ENCODE data around the gene FNBP1. TPM values are rescaled to one million over a fixed set of nuclear protein-coding genes. Genes with fewer than 3 reads are reported as not detected.

Gene FNBP1
- total and polyA plus RNA-seq, 2 of the 13 experiments (the other 11 are each of a cell fraction or from before 2014, with no cell fraction given), result 5.4 to 19.5 TPM

DNA sequence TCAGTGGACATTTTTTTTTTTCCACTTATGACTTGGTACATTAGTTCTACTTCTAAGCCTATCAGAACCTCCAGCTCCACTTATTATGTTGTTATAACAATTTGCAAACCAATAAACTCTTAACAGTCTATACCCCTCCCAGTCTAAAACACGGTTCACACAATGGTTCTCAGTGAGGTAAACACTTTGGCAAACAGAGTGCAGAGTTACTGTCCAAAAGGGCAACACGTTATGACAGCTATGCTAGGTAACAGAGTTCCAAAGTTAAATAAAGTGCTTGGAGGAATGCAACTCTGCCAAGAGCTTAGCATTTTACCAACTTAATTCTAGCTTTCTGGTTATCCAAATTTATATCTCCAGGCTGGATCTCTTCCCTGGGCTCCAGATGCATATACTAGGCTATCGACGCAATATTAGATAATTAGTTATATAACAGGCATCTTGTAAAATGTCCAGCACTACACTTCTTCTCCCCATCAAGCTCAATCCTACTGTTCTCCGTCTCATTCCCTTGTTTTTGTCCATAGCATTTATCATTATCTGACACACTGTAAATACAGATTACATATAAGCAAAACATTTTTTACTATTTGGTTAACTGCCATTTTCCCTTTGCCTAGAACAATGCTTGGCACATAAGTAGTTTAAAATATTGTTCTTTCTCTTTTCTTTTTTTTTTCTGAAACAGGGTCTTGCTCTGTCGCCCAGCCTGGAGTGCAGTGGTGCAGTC lies 14.3 kb downstream of the FNBP1 start (continued):
- TF ChIP-seq ZNF292 (CRISPR knock-in tag; IDR thresholded peaks at IDR 0.05; ENCODE audit: borderline replicate concordance, low read depth) (no peak), ZNF780A (CRISPR knock-in tag; IDR thresholded peaks at IDR 0.05) (no peak), NAIF1 (CRISPR knock-in tag; IDR thresholded peaks at IDR 0.05; ENCODE audit: borderline replicate concordance) (0 out of 2 replicates have a peak, but pooled peaks have one; percentile 9), HNRNPK (IDR thresholded peaks at IDR 0.05; ENCODE audit: low read depth, low read length, poor library complexity, severe bottlenecking) (no peak), ZNF570 (CRISPR knock-in tag; IDR thresholded peaks at IDR 0.05; ENCODE audit: borderline replicate concordance) (no peak), POLR2AphosphoS2 (IDR thresholded peaks at IDR 0.05; ENCODE audit: low read depth, low read length) (no peak), ZNF260 (CRISPR knock-in tag; IDR thresholded peaks at IDR 0.05; ENCODE audit: borderline replicate concordance, low read depth) (no peak), STAT5B (CRISPR knock-in tag; IDR thresholded peaks at IDR 0.05) (no peak), NONO (IDR thresholded peaks at IDR 0.05) (no peak), NONO (CRISPR knock-in tag; conservative IDR thresholded peaks at IDR 0.05) (no peak), ZNF7 (CRISPR knock-in tag; IDR thresholded peaks at IDR 0.05) (no peak), TBX2 (CRISPR knock-in tag; IDR thresholded peaks at IDR 0.05; ENCODE audit: borderline replicate concordance) (peak; percentile 54), MATR3 (CRISPR knock-in tag; IDR thresholded peaks at IDR 0.05) (no peak), ZSCAN30 (CRISPR knock-in tag; IDR thresholded peaks at IDR 0.05) (no peak), HOXA3 (CRISPR knock-in tag; IDR thresholded peaks at IDR 0.05) (peak; percentile 27; the same call in 1 of the 2 replicates), CBX5 (CRISPR knock-in tag; IDR thresholded peaks at IDR 0.05; ENCODE audit: borderline replicate concordance) (no peak), CHD4 (IDR thresholded peaks at IDR 0.05; ENCODE audit: borderline replicate concordance, low read length) (no peak), SMARCE1 (IDR thresholded peaks at IDR 0.05; ENCODE audit: borderline replicate concordance) (no peak), RAD51 (IDR thresholded peaks at IDR 0.05; ENCODE audit: borderline replicate concordance) (no peak), ZNF30 (CRISPR knock-in tag; IDR thresholded peaks at IDR 0.05) (no peak), MXI1 (IDR thresholded peaks at IDR 0.05; ENCODE audit: borderline replicate concordance, low read depth, low read length) (peak; percentile 33; the same call in 1 of the 3 replicates)
- TF ChIP-seq, protein P1, sequence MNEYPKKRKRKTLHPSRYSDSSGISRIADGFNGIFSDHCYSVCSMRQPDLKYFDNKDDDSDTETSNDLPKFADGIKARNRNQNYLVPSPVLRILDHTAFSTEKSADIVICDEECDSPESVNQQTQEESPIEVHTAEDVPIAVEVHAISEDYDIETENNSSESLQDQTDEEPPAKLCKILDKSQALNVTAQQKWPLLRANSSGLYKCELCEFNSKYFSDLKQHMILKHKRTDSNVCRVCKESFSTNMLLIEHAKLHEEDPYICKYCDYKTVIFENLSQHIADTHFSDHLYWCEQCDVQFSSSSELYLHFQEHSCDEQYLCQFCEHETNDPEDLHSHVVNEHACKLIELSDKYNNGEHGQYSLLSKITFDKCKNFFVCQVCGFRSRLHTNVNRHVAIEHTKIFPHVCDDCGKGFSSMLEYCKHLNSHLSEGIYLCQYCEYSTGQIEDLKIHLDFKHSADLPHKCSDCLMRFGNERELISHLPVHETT (CRISPR knock-in tag; conservative IDR thresholded peaks at IDR 0.05), result no peak
- TF ChIP-seq, protein P2, sequence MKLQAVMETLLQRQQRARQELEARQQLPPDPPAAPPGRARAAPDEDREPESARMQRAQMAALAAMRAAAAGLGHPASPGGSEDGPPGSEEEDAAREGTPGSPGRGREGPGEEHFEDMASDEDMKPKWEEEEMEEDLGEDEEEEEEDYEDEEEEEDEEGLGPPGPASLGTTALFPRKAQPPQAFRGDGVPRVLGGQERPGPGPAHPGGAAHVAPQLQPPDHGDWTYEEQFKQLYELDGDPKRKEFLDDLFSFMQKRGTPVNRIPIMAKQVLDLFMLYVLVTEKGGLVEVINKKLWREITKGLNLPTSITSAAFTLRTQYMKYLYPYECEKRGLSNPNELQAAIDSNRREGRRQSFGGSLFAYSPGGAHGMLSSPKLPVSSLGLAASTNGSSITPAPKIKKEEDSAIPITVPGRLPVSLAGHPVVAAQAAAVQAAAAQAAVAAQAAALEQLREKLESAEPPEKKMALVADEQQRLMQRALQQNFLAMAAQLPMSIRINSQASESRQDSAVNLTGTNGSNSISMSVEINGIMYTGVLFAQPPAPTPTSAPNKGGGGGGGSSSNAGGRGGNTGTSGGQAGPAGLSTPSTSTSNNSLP (IDR thresholded peaks at IDR 0.05; ENCODE audit: low read depth, low read length), result peak; percentile 44; the same call in 1 of the 2 replicates
- TF ChIP-seq, protein P3, sequence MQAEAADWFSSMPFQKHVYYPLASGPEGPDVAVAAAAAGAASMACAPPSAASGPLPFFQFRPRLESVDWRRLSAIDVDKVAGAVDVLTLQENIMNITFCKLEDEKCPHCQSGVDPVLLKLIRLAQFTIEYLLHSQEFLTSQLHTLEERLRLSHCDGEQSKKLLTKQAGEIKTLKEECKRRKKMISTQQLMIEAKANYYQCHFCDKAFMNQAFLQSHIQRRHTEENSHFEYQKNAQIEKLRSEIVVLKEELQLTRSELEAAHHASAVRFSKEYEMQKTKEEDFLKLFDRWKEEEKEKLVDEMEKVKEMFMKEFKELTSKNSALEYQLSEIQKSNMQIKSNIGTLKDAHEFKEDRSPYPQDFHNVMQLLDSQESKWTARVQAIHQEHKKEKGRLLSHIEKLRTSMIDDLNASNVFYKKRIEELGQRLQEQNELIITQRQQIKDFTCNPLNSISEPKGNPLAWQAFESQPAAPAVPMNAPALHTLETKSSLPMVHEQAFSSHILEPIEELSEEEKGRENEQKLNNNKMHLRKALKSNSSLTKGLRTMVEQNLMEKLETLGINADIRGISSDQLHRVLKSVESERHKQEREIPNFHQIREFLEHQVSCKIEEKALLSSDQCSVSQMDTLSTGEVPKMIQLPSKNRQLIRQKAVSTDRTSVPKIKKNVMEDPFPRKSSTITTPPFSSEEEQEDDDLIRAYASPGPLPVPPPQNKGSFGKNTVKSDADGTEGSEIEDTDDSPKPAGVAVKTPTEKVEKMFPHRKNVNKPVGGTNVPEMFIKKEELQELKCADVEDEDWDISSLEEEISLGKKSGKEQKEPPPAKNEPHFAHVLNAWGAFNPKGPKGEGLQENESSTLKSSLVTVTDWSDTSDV (CRISPR knock-in tag; IDR thresholded peaks at IDR 0.05), result no peak
- TF ChIP-seq, protein P4, sequence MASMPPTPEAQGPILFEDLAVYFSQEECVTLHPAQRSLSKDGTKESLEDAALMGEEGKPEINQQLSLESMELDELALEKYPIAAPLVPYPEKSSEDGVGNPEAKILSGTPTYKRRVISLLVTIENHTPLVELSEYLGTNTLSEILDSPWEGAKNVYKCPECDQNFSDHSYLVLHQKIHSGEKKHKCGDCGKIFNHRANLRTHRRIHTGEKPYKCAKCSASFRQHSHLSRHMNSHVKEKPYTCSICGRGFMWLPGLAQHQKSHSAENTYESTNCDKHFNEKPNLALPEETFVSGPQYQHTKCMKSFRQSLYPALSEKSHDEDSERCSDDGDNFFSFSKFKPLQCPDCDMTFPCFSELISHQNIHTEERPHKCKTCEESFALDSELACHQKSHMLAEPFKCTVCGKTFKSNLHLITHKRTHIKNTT (CRISPR knock-in tag; IDR thresholded peaks at IDR 0.05), result no peak
